WI38 (cell line): ENCODE results near the gene LGALS14.

Experiments
- H3K4me3 ChIP-seq: 2 replicates; pipeline ENCODE4 v1.5.1; 2011; ENCODE audit warnings: low read depth, mild to moderate bottlenecking, control low read depth, low read length
- CTCF ChIP-seq: IDR thresholded peaks from 2 replicates; pipeline ENCODE4 v1.5.1; 2012; ENCODE audit warnings: low read depth, mild to moderate bottlenecking, control low read depth, low read length

LGALS14 gene

GRCh38 chr19:39736088-39736487 lies 31.8 kb downstream of the LGALS14 start:
- no peak overlapping the region for H3K4me3 ChIP-seq
- TF ChIP-seq CTCF = no peak

GRCh38 chr19:39737351-39737750 lies 33.1 kb downstream of the LGALS14 start:
- TF ChIP-seq CTCF = no peak
- no peak overlapping the region for H3K4me3 ChIP-seq

- H3K4me3 ChIP-seq = no peak within 1 kb of the TSS
- no peak for TF ChIP-seq CTCF
These were observed 33.6 kb downstream of the LGALS14 start, which contains the start of gene CLC for GRCh38 chr19:39737891-39738290. Gene CLC, minus strand, starts transcription at chr19:39738029. Its CDS starts 77 bp downstream, at chr19:39737952.

- H3K4me3 ChIP-seq = no peak overlapping the region
- TF ChIP-seq CTCF = no peak
These were observed 34.5 kb downstream of the LGALS14 start for GRCh38 chr19:39738814-39739213.

- TF ChIP-seq CTCF = no peak
- no peak overlapping the region for H3K4me3 ChIP-seq
These were observed 36.1 kb downstream of the LGALS14 start for GRCh38 chr19:39740395-39740794.

GRCh38 chr19:39745643-39746042 lies 41.4 kb downstream of the LGALS14 start:
- no peak for TF ChIP-seq CTCF
- H3K4me3 ChIP-seq = no peak overlapping the region

- no peak for TF ChIP-seq CTCF
- H3K4me3 ChIP-seq = no peak overlapping the region
These were observed 42.7 kb downstream of the LGALS14 start for GRCh38 chr19:39746836-39747529.
